Chondrocyte (in vitro differentiated cells): Measurements from ENCODE around the gene IL6. TPM values are rescaled to one million over a fixed set of nuclear protein-coding genes. Genes with fewer than 3 reads are reported as not detected.

Source experiments
- DNase-seq: peaks from one replicate; pipeline ENCODE4 v3.0.0; 2021; ENCODE audit warnings: mixed read lengths, low spot score
- H3K27ac Mint-ChIP-seq: one replicate; pipeline ENCODE4 v1.8.0; 2021; ENCODE audit warnings: mild to moderate bottlenecking, moderate library complexity, mixed read lengths; ENCODE audit not compliant: unreplicated experiment
- H3K27me3 Mint-ChIP-seq: 2 replicates; pipeline ENCODE4 v1.8.0; 2021; ENCODE audit warnings: low read depth, mixed read lengths
- H3K36me3 Mint-ChIP-seq: 2 replicates; pipeline ENCODE4 v1.8.0; 2021; ENCODE audit warnings: low read depth, mixed read lengths
- H3K4me1 Mint-ChIP-seq: 2 replicates; pipeline ENCODE4 v1.8.0; 2021; ENCODE audit warnings: low read depth, mild to moderate bottlenecking, mixed read lengths
- H3K4me3 Mint-ChIP-seq: one replicate; pipeline ENCODE4 v1.8.0; 2021; ENCODE audit warnings: mild to moderate bottlenecking, moderate library complexity, mixed read lengths; ENCODE audit not compliant: unreplicated experiment
- H3K9me3 Mint-ChIP-seq: 2 replicates; pipeline ENCODE4 v1.8.0; 2021; ENCODE audit warnings: low read depth, mixed read lengths
- CTCF ChIP-seq: fragments of 200-600 bp; sonication (generic); IDR thresholded peaks from 2 replicates; pipeline ENCODE4 v1.5.0; 2021; ENCODE audit warnings: antibody characterized with exemption, mild to moderate bottlenecking, moderate library complexity
- total RNA-seq: library from RNA; stranded (reverse); gene quantifications from 3 replicates; pipeline ENCODE4 v1.2.1, GENCODE V29; 2021

The IL6 gene
- total RNA-seq, 1 donor from 2014 or later, result 0.45 TPM

DNA sequence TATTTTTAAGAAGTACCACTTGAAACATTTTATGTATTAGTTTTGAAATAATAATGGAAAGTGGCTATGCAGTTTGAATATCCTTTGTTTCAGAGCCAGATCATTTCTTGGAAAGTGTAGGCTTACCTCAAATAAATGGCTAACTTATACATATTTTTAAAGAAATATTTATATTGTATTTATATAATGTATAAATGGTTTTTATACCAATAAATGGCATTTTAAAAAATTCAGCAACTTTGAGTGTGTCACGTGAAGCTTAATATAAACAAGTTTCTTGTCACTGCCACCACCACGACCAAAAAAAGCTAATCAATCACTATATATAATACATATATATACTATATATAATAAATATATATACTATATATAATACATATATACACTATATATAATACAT, 4.8 kb downstream of the IL6 start:
- Mint-ChIP-seq H3K27me3 (no peaks in the 10 kb centered on the region), H3K4me3 (no peak overlapping the region), H3K36me3 (peaks cover 2% of the 10 kb centered on the region), H3K27ac (no peak overlapping the region), H3K9me3 (peaks cover 4% of the 10 kb centered on the region), H3K4me1 (peaks cover 30% of the 10 kb centered on the region)
- TF ChIP-seq CTCF, result no peak
- DNase-seq, result no peak

GRCh38 chr7:22732556-22733126, 5.6 kb downstream of the IL6 start:
- Mint-ChIP-seq H3K27me3 (no peaks in the 10 kb centered on the region), H3K4me1 (peaks cover 22% of the 10 kb centered on the region), H3K27ac (no peak overlapping the region), H3K4me3 (no peak overlapping the region), H3K9me3 (peaks cover 13% of the 10 kb centered on the region), H3K36me3 (peaks cover 8% of the 10 kb centered on the region)
- TF ChIP-seq CTCF, result peak; percentile 69
- no peak for DNase-seq

- H3K4me1 Mint-ChIP-seq, result peaks cover 11% of the 10 kb centered on the region
- no peak overlapping the region for H3K4me3 Mint-ChIP-seq
- H3K9me3 Mint-ChIP-seq, result peaks cover 19% of the 10 kb centered on the region
- H3K27ac Mint-ChIP-seq, result no peak overlapping the region
- H3K36me3 Mint-ChIP-seq, result peaks cover 8% of the 10 kb centered on the region
- DNase-seq, result no peak
- TF ChIP-seq CTCF, result no peak
- H3K27me3 Mint-ChIP-seq, result no peaks in the 10 kb centered on the region
Observed at GRCh38 chr7:22733761-22734160, 6.8 kb downstream of the IL6 start.

GRCh38 chr7:22743014-22743413, 16.0 kb downstream of the IL6 start:
- no peaks in the 10 kb centered on the region for H3K36me3 Mint-ChIP-seq
- H3K27me3 Mint-ChIP-seq, result no peaks in the 10 kb centered on the region
- H3K4me3 Mint-ChIP-seq, result no peak overlapping the region
- H3K9me3 Mint-ChIP-seq, result peaks cover 12% of the 10 kb centered on the region
- no peaks in the 10 kb centered on the region for H3K4me1 Mint-ChIP-seq
- no peak for TF ChIP-seq CTCF
- no peak for DNase-seq
- no peak overlapping the region for H3K27ac Mint-ChIP-seq

DNA sequence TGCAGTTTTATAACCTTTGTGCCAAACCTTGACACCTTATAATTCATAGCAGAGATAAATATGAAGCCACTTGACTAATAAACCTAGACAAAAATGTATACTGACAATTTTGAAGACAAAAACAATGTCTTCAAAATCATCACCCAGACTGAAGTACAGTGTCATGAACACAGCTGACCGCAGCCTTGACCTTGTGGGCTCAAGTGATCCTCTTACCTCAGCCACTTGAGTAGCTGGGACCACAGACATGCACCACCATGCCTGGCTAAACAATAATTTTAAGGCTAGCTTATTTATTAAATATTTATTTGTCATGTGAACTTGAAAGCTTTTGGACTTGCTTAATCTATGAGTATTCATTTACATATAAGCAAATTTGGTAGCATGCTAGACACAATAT, 24.3 kb downstream of the IL6 start:
- H3K27ac Mint-ChIP-seq, result no peak overlapping the region

More for the DNA sequence above, 24.3 kb downstream of the IL6 start:
- Mint-ChIP-seq H3K4me3 (no peak overlapping the region), H3K36me3 (peaks cover 5% of the 10 kb centered on the region), H3K4me1 (no peaks in the 10 kb centered on the region), H3K9me3 (peaks cover 23% of the 10 kb centered on the region), H3K27me3 (no peaks in the 10 kb centered on the region)
- no peak for DNase-seq
- TF ChIP-seq CTCF, result no peak
